Endothelial cell (in vitro differentiated cells): ENCODE measurements around the gene PTPRN2. TPM values are rescaled to one million over a fixed set of nuclear protein-coding genes. Genes with fewer than 3 reads are reported as not detected.
"Not testable (repeated sequence)": the region's sequence is repeated elsewhere in the genome, so short reads cannot be mapped to it uniquely, and the experiment has no call there.

Experiments used
- DNase-seq: peaks from one replicate; pipeline ENCODE4 v3.0.0; 2021; ENCODE audit warnings: low spot score
- H3K27ac Mint-ChIP-seq: one replicate; pipeline ENCODE4 v1.8.0; 2021; ENCODE audit warnings: mixed read lengths, inconsistent platforms; ENCODE audit not compliant: unreplicated experiment
- H3K27me3 Mint-ChIP-seq: one replicate; pipeline ENCODE4 v1.8.0; 2021; ENCODE audit warnings: mild to moderate bottlenecking, moderate library complexity, mixed read lengths, inconsistent platforms; ENCODE audit not compliant: unreplicated experiment
- H3K36me3 Mint-ChIP-seq: one replicate; pipeline ENCODE4 v1.8.0; 2021; ENCODE audit warnings: mild to moderate bottlenecking, low read depth, mixed read lengths, inconsistent platforms; ENCODE audit not compliant: unreplicated experiment
- H3K4me1 Mint-ChIP-seq: one replicate; pipeline ENCODE4 v1.8.0; 2021; ENCODE audit warnings: mild to moderate bottlenecking, mixed read lengths, inconsistent platforms; ENCODE audit not compliant: unreplicated experiment
- H3K4me3 Mint-ChIP-seq: one replicate; pipeline ENCODE4 v1.8.0; 2021; ENCODE audit warnings: mild to moderate bottlenecking, mixed read lengths, inconsistent platforms; ENCODE audit not compliant: unreplicated experiment
- H3K9me3 Mint-ChIP-seq: one replicate; pipeline ENCODE4 v1.8.0; 2021; ENCODE audit warnings: mixed read lengths, inconsistent platforms; ENCODE audit not compliant: unreplicated experiment
- total RNA-seq: library from RNA; stranded (reverse); fragmentation: NEBNext Ultra II Directional; extraction: Animal tissue kit (Norgen Biotek cat#: 25700); gene quantifications from one replicate; pipeline ENCODE4 v1.2.1, GENCODE V29; 2021; ENCODE audit not compliant: unreplicated experiment
- TF ChIP-seq, protein P1 (sequence below): fragments of 200-600 bp; sonication (generic); IDR thresholded peaks from one replicate; pipeline ENCODE4 v1.5.0; 2021; ENCODE audit warnings: antibody characterized with exemption; ENCODE audit not compliant: unreplicated experiment

PTPRN2 gene
- total RNA-seq, 1 donor from 2014 or later: 0.18 TPM

DNA sequence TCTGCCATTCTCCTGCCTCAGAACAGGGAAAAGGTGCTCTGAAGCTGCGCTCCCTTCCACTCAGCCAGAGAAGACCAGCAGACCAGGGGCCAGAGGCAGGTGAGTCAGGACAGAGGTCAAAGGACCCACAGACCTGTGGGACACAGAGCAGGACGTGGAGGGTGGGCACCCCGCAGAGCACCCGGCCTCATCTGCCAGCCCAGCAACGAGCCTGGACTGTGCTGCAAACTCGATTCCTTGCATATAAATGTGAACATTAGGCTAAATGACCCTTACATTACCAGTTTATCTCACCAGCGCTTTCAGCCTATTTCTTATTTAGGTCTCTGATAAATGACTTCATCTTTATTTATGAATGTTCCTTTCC is 50.1 kb downstream of the PTPRN2 start:
- Mint-ChIP-seq H3K4me1 (no peaks in the 10 kb centered on the region), H3K27ac (no peak overlapping the region), H3K4me3 (peak overlapping the region; percentile 63), H3K36me3 (peaks cover 20% of the 10 kb centered on the region), H3K27me3 (peaks cover 6% of the 10 kb centered on the region), H3K9me3 (peaks cover 38% of the 10 kb centered on the region)
- TF ChIP-seq, protein P1, sequence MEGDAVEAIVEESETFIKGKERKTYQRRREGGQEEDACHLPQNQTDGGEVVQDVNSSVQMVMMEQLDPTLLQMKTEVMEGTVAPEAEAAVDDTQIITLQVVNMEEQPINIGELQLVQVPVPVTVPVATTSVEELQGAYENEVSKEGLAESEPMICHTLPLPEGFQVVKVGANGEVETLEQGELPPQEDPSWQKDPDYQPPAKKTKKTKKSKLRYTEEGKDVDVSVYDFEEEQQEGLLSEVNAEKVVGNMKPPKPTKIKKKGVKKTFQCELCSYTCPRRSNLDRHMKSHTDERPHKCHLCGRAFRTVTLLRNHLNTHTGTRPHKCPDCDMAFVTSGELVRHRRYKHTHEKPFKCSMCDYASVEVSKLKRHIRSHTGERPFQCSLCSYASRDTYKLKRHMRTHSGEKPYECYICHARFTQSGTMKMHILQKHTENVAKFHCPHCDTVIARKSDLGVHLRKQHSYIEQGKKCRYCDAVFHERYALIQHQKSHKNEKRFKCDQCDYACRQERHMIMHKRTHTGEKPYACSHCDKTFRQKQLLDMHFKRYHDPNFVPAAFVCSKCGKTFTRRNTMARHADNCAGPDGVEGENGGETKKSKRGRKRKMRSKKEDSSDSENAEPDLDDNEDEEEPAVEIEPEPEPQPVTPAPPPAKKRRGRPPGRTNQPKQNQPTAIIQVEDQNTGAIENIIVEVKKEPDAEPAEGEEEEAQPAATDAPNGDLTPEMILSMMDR: no peak
- DNase-seq: no peak

DNA sequence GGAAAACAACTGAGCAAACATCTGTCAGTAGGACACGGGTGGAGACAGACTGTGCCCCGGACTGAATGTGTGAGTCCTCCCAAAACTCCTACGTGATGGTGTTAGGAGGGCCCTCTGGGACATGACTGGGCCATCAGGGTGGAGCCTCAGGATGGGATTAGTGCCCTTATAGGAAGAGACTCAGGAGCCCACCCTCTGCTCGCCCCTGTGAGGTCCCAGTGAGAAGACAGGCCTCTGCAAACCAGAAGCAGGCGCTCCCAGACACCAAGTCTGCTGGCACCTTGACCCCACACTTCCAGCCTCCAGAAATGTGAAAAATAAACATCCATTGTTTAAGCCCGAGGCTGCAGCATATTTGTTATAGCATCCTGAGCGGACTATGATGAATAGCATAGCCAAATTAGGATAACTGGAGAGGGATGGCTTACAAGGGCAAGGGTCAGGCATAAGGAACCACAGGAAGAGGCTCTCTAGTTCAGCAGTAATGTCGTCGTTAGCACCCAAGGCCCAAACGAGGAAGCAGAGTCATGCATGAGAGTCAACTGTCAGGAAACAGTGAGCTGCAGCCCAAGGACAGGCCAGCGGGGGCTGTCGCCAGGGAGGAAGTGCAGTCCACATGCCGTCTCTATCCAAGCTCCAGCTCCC is 50.6 kb downstream of the PTPRN2 start:
- no peak for DNase-seq
- Mint-ChIP-seq H3K36me3 (peaks cover 24% of the 10 kb centered on the region), H3K27me3 (peaks cover 6% of the 10 kb centered on the region), H3K27ac (no peak overlapping the region), H3K4me3 (no peak overlapping the region), H3K9me3 (peaks cover 41% of the 10 kb centered on the region), H3K4me1 (no peaks in the 10 kb centered on the region)
- TF ChIP-seq, protein P1: no peak

DNA sequence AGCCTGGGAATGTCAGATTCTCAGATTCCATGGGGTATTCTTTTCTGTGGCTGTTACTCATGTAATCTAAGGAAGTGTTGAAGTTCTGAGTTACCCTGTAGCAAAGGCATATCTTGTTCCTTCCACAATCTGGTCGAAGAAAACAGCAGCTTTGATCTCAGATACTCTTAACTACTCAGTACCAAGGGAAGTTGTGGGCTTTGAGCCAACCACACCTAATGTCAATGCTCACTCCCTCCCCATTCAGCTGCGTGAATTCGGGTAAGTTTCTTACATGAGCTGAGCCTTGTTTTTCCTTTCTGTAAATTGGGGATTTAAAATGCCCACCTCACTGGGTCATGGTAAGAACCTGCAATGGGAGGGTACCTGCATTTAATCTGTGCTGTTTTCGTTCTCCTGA is 52.5 kb downstream of the PTPRN2 start:
- Mint-ChIP-seq H3K4me3 (peak overlapping the region; percentile 67), H3K4me1 (no peaks in the 10 kb centered on the region), H3K27ac (no peak overlapping the region), H3K27me3 (peaks cover 6% of the 10 kb centered on the region), H3K9me3 (peaks cover 35% of the 10 kb centered on the region), H3K36me3 (peaks cover 19% of the 10 kb centered on the region)
- TF ChIP-seq, protein P1: no peak
- DNase-seq: no peak

DNA sequence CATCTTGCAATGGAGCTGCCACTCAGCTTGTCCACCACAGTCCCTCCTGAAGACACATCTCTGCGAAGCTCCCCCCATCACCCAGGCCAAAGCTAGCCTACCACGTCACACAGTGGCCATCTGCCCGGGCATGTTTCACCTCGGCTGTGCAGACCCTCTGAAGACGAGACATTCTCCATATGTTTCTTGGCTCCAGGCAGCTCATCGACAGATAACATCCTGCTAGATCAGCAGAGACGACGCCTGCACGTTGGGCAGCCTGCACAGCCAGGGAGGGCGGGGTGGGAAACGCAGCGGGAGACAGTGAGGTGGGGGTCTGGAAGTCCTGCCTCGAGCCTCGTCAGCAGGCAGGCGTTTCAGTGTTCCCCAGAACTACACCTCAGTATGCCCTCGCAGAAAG is 53.0 kb downstream of the PTPRN2 start:
- Mint-ChIP-seq H3K9me3 (peaks cover 40% of the 10 kb centered on the region), H3K4me1 (no peaks in the 10 kb centered on the region), H3K27me3 (peaks cover 9% of the 10 kb centered on the region), H3K4me3 (peak overlapping the region; percentile 67), H3K36me3 (peaks cover 19% of the 10 kb centered on the region), H3K27ac (peak overlapping the region; percentile 59)
- no peak for DNase-seq
- TF ChIP-seq, protein P1: no peak

DNA sequence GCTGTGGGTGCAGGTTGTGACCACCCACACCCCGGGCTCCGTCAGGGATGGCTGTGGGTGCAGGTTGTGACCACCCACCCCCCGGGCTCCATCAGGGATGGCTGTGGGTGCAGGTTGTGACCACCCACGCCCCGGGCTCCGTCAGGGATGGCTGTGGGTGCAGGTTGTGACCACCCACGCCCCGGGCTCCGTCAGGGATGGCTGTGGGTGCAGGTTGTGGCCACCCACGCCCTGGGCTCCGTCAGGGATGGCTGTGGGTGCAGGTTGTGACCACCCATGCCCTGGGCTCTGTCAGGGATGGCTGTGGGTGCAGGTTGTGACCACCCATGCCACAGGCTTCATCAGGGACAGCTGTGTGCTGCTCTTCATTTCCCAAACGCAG is 53.5 kb downstream of the PTPRN2 start:
- not testable (repeated sequence) for H3K27me3 Mint-ChIP-seq, DNase-seq, H3K4me3 Mint-ChIP-seq, H3K4me1 Mint-ChIP-seq, H3K27ac Mint-ChIP-seq
- H3K36me3 Mint-ChIP-seq: peaks cover 19% of the 10 kb centered on the region
- peaks cover 40% of the 10 kb centered on the region for H3K9me3 Mint-ChIP-seq
